NT2/D1 (cell line): ENCODE measurements around the gene CCDC15.
"Not testable (repeated sequence)": the region's sequence is repeated elsewhere in the genome, so short reads cannot be mapped to it uniquely, and the experiment has no call there.

Experiments used
- DNase-seq: peaks from one replicate; pipeline ENCODE4 v3.0.0-alpha.2; 2011; ENCODE audit warnings: low read depth, low spot score
- H3K27me3 ChIP-seq: 2 replicates; pipeline ENCODE4 v1.6.0; 2011; ENCODE audit warnings: mild to moderate bottlenecking; ENCODE audit not compliant: insufficient read length, insufficient read depth
- H3K36me3 ChIP-seq: 2 replicates; pipeline ENCODE4 v1.6.1; 2011; ENCODE audit warnings: mild to moderate bottlenecking, low read length, mixed read lengths; ENCODE audit not compliant: insufficient read depth, insufficient read length
- H3K4me1 ChIP-seq: 2 replicates; pipeline ENCODE4 v1.5.1; 2011; ENCODE audit not compliant: insufficient read depth, insufficient read length
- H3K4me3 ChIP-seq: 2 replicates; pipeline ENCODE4 v1.5.1; 2011; ENCODE audit warnings: low read depth; ENCODE audit not compliant: insufficient read length
- H3K9ac ChIP-seq: 2 replicates; pipeline ENCODE4 v1.6.0; 2011; ENCODE audit warnings: low read depth; ENCODE audit not compliant: insufficient read length
- H3K9me3 ChIP-seq: 2 replicates; pipeline ENCODE4 v1.5.1; 2011; ENCODE audit warnings: mild to moderate bottlenecking, low read length; ENCODE audit not compliant: insufficient read depth
- SUZ12 ChIP-seq: IDR thresholded peaks from 2 replicates; pipeline ENCODE4 v1.6.1; 2011; ENCODE audit not compliant: insufficient read length, insufficient read depth; ENCODE audit errors: extremely low read depth
- YY1 ChIP-seq: IDR thresholded peaks from 2 replicates; pipeline ENCODE4 v1.6.1; 2011; ENCODE audit not compliant: insufficient read length, insufficient read depth
- ZNF274 ChIP-seq: IDR thresholded peaks from 2 replicates; pipeline ENCODE4 v1.6.1; 2011; ENCODE audit warnings: mild to moderate bottlenecking, low read depth, low read length

The CCDC15 gene

DNA sequence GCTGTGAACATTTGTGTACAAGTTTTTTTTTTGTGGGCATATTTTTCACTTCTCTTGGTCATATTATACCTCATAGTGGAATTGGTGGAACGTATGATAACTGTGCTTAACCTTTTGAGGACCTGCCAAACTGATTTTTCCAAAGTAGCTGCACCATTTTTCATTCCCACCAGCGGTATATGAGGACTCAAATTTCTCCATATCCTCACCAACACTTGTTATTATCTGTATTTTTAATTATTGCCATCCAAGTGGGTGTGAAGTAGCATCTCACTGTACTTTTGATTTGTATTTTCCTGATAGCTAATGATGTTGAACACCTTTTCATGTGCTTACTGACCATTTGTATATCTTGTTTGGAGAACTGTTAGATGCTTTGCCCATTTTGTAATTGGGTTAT, 47.8 kb downstream of the CCDC15 start:
- H3K36me3 ChIP-seq: no peaks in the 10 kb centered on the region

GRCh38 chr11:125005491-125005890, 51.5 kb downstream of the CCDC15 start:
- no peaks in the 10 kb centered on the region for H3K36me3 ChIP-seq
- H3K9ac ChIP-seq: no peak overlapping the region
- no peaks in the 10 kb centered on the region for H3K4me1 ChIP-seq
- no peaks in the 10 kb centered on the region for H3K27me3 ChIP-seq
- TF ChIP-seq ZNF274 (no peak), SUZ12 (no peak), YY1 (no peak)
- DNase-seq: no peak
- H3K4me3 ChIP-seq: no peak overlapping the region
- H3K9me3 ChIP-seq: no peaks in the 10 kb centered on the region

More for the DNA sequence above, 47.8 kb downstream of the CCDC15 start:
- DNase-seq: no peak
- H3K4me1 ChIP-seq: no peaks in the 10 kb centered on the region
- no peak overlapping the region for H3K4me3 ChIP-seq
- no peaks in the 10 kb centered on the region for H3K27me3 ChIP-seq
- TF ChIP-seq YY1 (no peak), ZNF274 (no peak), SUZ12 (no peak)
- no peak overlapping the region for H3K9ac ChIP-seq
- no peaks in the 10 kb centered on the region for H3K9me3 ChIP-seq

- Histone ChIP-seq H3K4me1 (no peaks in the 10 kb centered on the region), H3K27me3 (no peaks in the 10 kb centered on the region), H3K4me3 (no peak overlapping the region), H3K9ac (no peak overlapping the region), H3K36me3 (no peaks in the 10 kb centered on the region), H3K9me3 (no peaks in the 10 kb centered on the region)
- no peak for DNase-seq
- no peak for TF ChIP-seq ZNF274
- no peak for TF ChIP-seq SUZ12
- TF ChIP-seq YY1: no peak
Observed at GRCh38 chr11:125016413-125016812, 62.4 kb downstream of the CCDC15 start.

- TF ChIP-seq YY1 (no peak), ZNF274 (no peak), SUZ12 (no peak)
- no peaks in the 10 kb centered on the region for H3K4me1 ChIP-seq
- H3K36me3 ChIP-seq: no peaks in the 10 kb centered on the region
- no peak overlapping the region for H3K4me3 ChIP-seq
- no peaks in the 10 kb centered on the region for H3K27me3 ChIP-seq
- H3K9me3 ChIP-seq: no peaks in the 10 kb centered on the region
- H3K9ac ChIP-seq: no peak overlapping the region
- no peak for DNase-seq
Observed at GRCh38 chr11:125020342-125020741, 66.3 kb downstream of the CCDC15 start.

GRCh38 chr11:125022551-125022950, 68.5 kb downstream of the CCDC15 start:
- Histone ChIP-seq H3K27me3 (no peaks in the 10 kb centered on the region), H3K4me1 (no peaks in the 10 kb centered on the region), H3K4me3 (no peak overlapping the region), H3K9ac (no peak overlapping the region), H3K36me3 (no peaks in the 10 kb centered on the region), H3K9me3 (no peaks in the 10 kb centered on the region)
- no peak for DNase-seq
- TF ChIP-seq YY1: no peak
- no peak for TF ChIP-seq ZNF274
- no peak for TF ChIP-seq SUZ12

DNA sequence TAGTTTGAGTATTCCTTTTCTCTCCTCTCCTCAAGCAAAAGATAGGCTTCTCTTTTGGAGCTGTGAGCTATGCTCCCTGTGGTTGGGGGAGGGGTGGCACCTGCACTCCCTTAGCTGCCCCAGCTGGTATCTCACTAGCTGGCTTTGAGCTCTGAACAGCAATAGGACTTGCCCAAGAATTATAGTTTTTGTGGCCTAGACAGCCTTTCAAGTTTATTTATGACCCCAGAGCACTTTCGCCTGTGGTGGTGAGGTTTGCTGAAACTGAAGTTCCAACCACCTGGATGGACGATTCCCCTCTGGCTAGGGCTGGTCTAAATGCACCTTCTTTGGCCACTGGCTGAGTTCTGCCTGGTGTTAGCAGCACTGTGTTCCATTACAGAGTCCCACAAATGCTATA, 72.0 kb downstream of the CCDC15 start:
- no peaks in the 10 kb centered on the region for H3K9me3 ChIP-seq
- no peak for TF ChIP-seq YY1
- TF ChIP-seq ZNF274: no peak
- no peak for TF ChIP-seq SUZ12
- DNase-seq: no peak
- H3K27me3 ChIP-seq: no peaks in the 10 kb centered on the region
- no peaks in the 10 kb centered on the region for H3K36me3 ChIP-seq
- no peak overlapping the region for H3K9ac ChIP-seq
- H3K4me1 ChIP-seq: no peaks in the 10 kb centered on the region
- H3K4me3 ChIP-seq: no peak overlapping the region

DNA sequence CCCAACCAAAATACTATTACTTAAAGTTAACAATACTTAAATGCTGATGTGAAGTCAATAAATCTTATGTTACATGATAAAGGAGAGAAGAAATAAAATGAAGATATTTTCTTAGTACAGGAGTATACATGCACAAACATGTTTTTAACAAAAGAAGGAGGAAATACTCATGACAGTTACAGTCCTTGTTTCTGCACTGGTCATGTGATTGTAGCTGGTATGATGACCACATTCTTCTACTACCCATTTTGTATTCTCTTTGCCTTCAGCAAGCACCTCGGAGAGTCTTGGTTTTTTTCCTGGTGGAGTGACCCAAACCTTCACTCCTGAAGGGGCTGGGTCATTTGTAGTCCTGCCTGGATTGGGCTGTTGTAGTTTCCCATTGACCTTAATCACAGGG, 75.4 kb downstream of the CCDC15 start:
- not testable (repeated sequence) for DNase-seq, H3K4me3 ChIP-seq, H3K36me3 ChIP-seq, H3K9ac ChIP-seq, H3K4me1 ChIP-seq, H3K9me3 ChIP-seq, H3K27me3 ChIP-seq

- no peak for TF ChIP-seq SUZ12
- no peak for TF ChIP-seq YY1
- TF ChIP-seq ZNF274: no peak
- no peak for DNase-seq
- Histone ChIP-seq H3K9ac (no peak overlapping the region), H3K4me1 (no peaks in the 10 kb centered on the region), H3K4me3 (no peak overlapping the region), H3K36me3 (no peaks in the 10 kb centered on the region), H3K27me3 (no peaks in the 10 kb centered on the region), H3K9me3 (no peaks in the 10 kb centered on the region; the same call in 1 of the 2 replicates)
Observed at GRCh38 chr11:125036933-125037332, 82.9 kb downstream of the CCDC15 start.
